HCT116 (cell line): ENCODE data around the gene CEMIP2. TPM values are rescaled to one million over a fixed set of nuclear protein-coding genes. Genes with fewer than 3 reads are reported as not detected.

Experiments used
- ATAC-seq: fragments of 200-7000 bp; cut with Tn5 transposase; 2 replicates; pipeline ENCODE4 v1.9.1; 2020; ENCODE audit warnings: mild to moderate bottlenecking, moderate library complexity
- BruUV-seq: library from RNA; stranded (reverse); fragments of 400-500 nt; replicated peaks from 2 replicates; lab custom pipeline; 2021; lab: Mats Ljungman, UMichigan
- CTCF ChIA-PET: fragments of 300-600 bp; sonication (Branson Sonifier 250); formaldehyde crosslinking; loops from one replicate; lab custom pipeline; 2021; ENCODE audit warnings: antibody characterized with exemption; lab: Charles Lee
- POLR2A ChIA-PET: fragments of 300-600, 350-600 bp; sonication (Branson Sonifier 250); formaldehyde crosslinking; loops from one replicate; lab custom pipeline; 2021; ENCODE audit warnings: antibody characterized with exemption; lab: Charles Lee
- RAD21 ChIA-PET, 2 experiments: fragments of 300-600 bp; sonication (Branson Sonifier 250); formaldehyde crosslinking; loops; one replicate each; lab custom pipeline; 2023; ENCODE audit warnings: low total read pairs in 2 of 2; ENCODE audit not compliant: uncharacterized antibody in 2 of 2, unreplicated experiment in 2 of 2, low non-redundant PET in 1 of 2; lab: Charles Lee
- DNase-seq: peaks from one replicate; pipeline ENCODE4 v3.0.0-alpha.2; 2010; ENCODE audit warnings: low read depth, low spot score
- H2AFZ ChIP-seq: fragments of 200-600 bp; shearing (Covaris generic), sonication (generic); 2 replicates; pipeline ENCODE4 v1.6.1; 2017; ENCODE audit warnings: low read depth, mixed run types, mixed read lengths, antibody characterized with exemption, low read length; ENCODE audit not compliant: poor library complexity, severe bottlenecking
- H3K27ac ChIP-seq: 2 replicates; pipeline ENCODE4 v1.5.1; 2012; ENCODE audit warnings: low read depth, low read length
- H3K27me3 ChIP-seq: fragments of 200-600 bp; sonication (generic); 2 replicates; pipeline ENCODE4 v1.6.1; 2016; ENCODE audit warnings: mixed run types, low read length, mixed read lengths; ENCODE audit not compliant: insufficient read depth
- H3K36me3 ChIP-seq, 2 experiments: fragments of 200-500 bp in 1 of 2; fragments of 200-600 bp in 1 of 2; sonication (Bioruptor generic) in 1 of 2; sonication (generic) in 1 of 2; 2 replicates each; pipeline versions ENCODE4 v1.5.1 to v1.6.1; 2014 to 2016; ENCODE audit warnings: low read length in 2 of 2, inconsistent platforms in 1 of 2, mixed read lengths in 1 of 2, mixed run types in 1 of 2; ENCODE audit not compliant: insufficient read depth in 2 of 2, control insufficient read depth in 1 of 2
- H3K4me1 ChIP-seq, 2 experiments: fragments of 200-600 bp in 1 of 2; sonication (generic) in 1 of 2; 2 replicates each; pipeline versions ENCODE4 v1.5.1 to v1.6.1; 2012 to 2017; ENCODE audit warnings: low read length in 2 of 2, inconsistent platforms in 1 of 2, mild to moderate bottlenecking in 1 of 2, mixed read lengths in 1 of 2, mixed run types in 1 of 2, moderate library complexity in 1 of 2; ENCODE audit not compliant: insufficient read depth in 2 of 2, control insufficient read depth in 1 of 2
- H3K4me2 ChIP-seq: fragments of 200-600 bp; sonication (generic); 2 replicates; pipeline ENCODE4 v1.6.1; 2017; ENCODE audit warnings: mixed run types, low read length, mixed read lengths
- H3K4me3 ChIP-seq, 2 experiments: fragments of 200-600 bp in 1 of 2; sonication (generic) in 1 of 2; replicated peaks in 1 of 2; 2 replicates each; pipeline ENCODE4 v1.5.1; 2011 to 2016; ENCODE audit warnings: low read length in 2 of 2, control low read depth in 1 of 2, low read depth in 1 of 2, mild to moderate bottlenecking in 1 of 2, mixed read lengths in 1 of 2, mixed run types in 1 of 2
- H3K79me2 ChIP-seq: fragments of 200-600 bp; sonication (generic); 2 replicates; pipeline ENCODE4 v1.6.1; 2017; ENCODE audit warnings: mild to moderate bottlenecking, mixed run types, low read length, moderate library complexity, mixed read lengths; ENCODE audit not compliant: insufficient read depth
- H3K9ac ChIP-seq: fragments of 200-600 bp; sonication (generic); 2 replicates; pipeline ENCODE4 v1.6.1; 2016; ENCODE audit warnings: low read length, mixed read lengths
- H3K9me2 ChIP-seq: fragments of 200-600 bp; sonication (generic), shearing (Covaris generic); 2 replicates; pipeline ENCODE4 v1.6.1; 2017; ENCODE audit warnings: mixed run types, mild to moderate bottlenecking, moderate library complexity; ENCODE audit not compliant: insufficient read depth
- H3K9me3 ChIP-seq, 2 experiments: fragments of 200-500 bp in 1 of 2; fragments of 200-600 bp in 1 of 2; sonication (Bioruptor generic) in 1 of 2; sonication (generic) in 1 of 2; 2 replicates each; pipeline ENCODE4 v1.6.1; 2014 to 2017; ENCODE audit warnings: low read length in 2 of 2, mixed read lengths in 2 of 2, inconsistent platforms in 1 of 2, low read depth in 1 of 2, mild to moderate bottlenecking in 1 of 2, mixed run types in 1 of 2, moderate library complexity in 1 of 2; ENCODE audit not compliant: control insufficient read depth in 1 of 2, insufficient read depth in 1 of 2
- H4K20me1 ChIP-seq: fragments of 200-600 bp; sonication (generic), shearing (Covaris generic); 2 replicates; pipeline ENCODE4 v1.6.1; 2017; ENCODE audit warnings: mixed run types, mild to moderate bottlenecking, moderate library complexity; ENCODE audit not compliant: insufficient read depth
- CBX3 ChIP-seq: IDR thresholded peaks from 2 replicates; pipeline ENCODE4 v1.6.1; 2012; ENCODE audit warnings: low read depth
- EGR1 ChIP-seq: IDR thresholded peaks from 2 replicates; pipeline ENCODE4 v1.6.1; 2012; ENCODE audit warnings: low read depth
- ELF1 ChIP-seq: IDR thresholded peaks from 2 replicates; pipeline ENCODE4 v1.6.1; 2012; ENCODE audit warnings: low read depth, borderline replicate concordance
- EZH2 ChIP-seq: fragments of 200-600 bp; sonication (generic); IDR thresholded peaks from 2 replicates; pipeline ENCODE4 v1.6.1; 2017; ENCODE audit warnings: antibody characterized with exemption, mixed run types
- FOSL1 ChIP-seq: IDR thresholded peaks from 2 replicates; pipeline ENCODE4 v1.6.1; 2012; ENCODE audit warnings: low read depth
- JUND ChIP-seq: IDR thresholded peaks from 2 replicates; pipeline ENCODE4 v1.6.1; 2012
- POLR2A ChIP-seq: IDR thresholded peaks from 2 replicates; pipeline ENCODE4 v1.7.0; 2011; ENCODE audit warnings: borderline replicate concordance; ENCODE audit not compliant: insufficient read depth, insufficient read length; ENCODE audit errors: extremely low read depth
- POLR2AphosphoS5 ChIP-seq: IDR thresholded peaks from 2 replicates; pipeline ENCODE4 v1.6.1; 2011; ENCODE audit warnings: mild to moderate bottlenecking, low read depth, low read length, moderate library complexity
- RAD21 ChIP-seq: IDR thresholded peaks from 2 replicates; pipeline ENCODE4 v1.6.1; 2012; ENCODE audit warnings: low read depth, mild to moderate bottlenecking
- SP1 ChIP-seq: IDR thresholded peaks from 2 replicates; pipeline ENCODE4 v1.6.1; 2012; ENCODE audit warnings: low read depth
- TCF7L2 ChIP-seq: IDR thresholded peaks from 2 replicates; pipeline ENCODE4 v1.7.0; 2011; ENCODE audit warnings: borderline replicate concordance, inconsistent platforms; ENCODE audit not compliant: insufficient read depth, insufficient read length; ENCODE audit errors: extremely low read depth
- YY1 ChIP-seq: IDR thresholded peaks from 2 replicates; pipeline ENCODE4 v1.6.1; 2011; ENCODE audit warnings: low read length, low read depth, moderate library complexity, mild to moderate bottlenecking; ENCODE audit not compliant: insufficient replicate concordance; ENCODE audit errors: extremely low read depth
- ZFX ChIP-seq: fragments of 450-650 bp; IDR thresholded peaks from 2 replicates; pipeline ENCODE4 v1.6.1; 2017
- ZNF274 ChIP-seq: fragments of 200-500 bp; sonication (Bioruptor generic); IDR thresholded peaks from 2 replicates; pipeline ENCODE4 v1.6.1; 2014; ENCODE audit warnings: mild to moderate bottlenecking, low read depth, low read length, inconsistent platforms
- intact Hi-C: fragments of 100-400 bp; cut with micrococcal nuclease; formaldehyde crosslinking; loops from 2 replicates; pipeline ENCODE4 v1.10.0; 2022
- total RNA-seq: library from RNA; stranded (reverse); gene quantifications from one replicate; pipeline ENCODE4 v1.2.1, GENCODE V29; 2021; ENCODE audit not compliant: unreplicated experiment
- TF ChIP-seq, protein P1 (sequence below): IDR thresholded peaks from 2 replicates; pipeline ENCODE4 v1.6.1; 2012
- TF ChIP-seq, protein P2 (sequence below), 3 experiments: fragments of 200-600 bp in 1 of 3; sonication (generic) in 1 of 3; IDR thresholded peaks in 2 of 3; conservative IDR thresholded peaks in 1 of 3; 2 replicates each; pipeline ENCODE4 v1.5.1; 2012 to 2017; ENCODE audit warnings: low read depth in 2 of 3, low read length in 2 of 3, antibody characterized with exemption in 1 of 3, borderline replicate concordance in 1 of 3, control low read depth in 1 of 3, mild to moderate bottlenecking in 1 of 3, mixed read lengths in 1 of 3, mixed run types in 1 of 3, moderate library complexity in 1 of 3; ENCODE audit not compliant: insufficient read depth in 1 of 3
- TF ChIP-seq, protein P3 (sequence below): IDR thresholded peaks from 2 replicates; pipeline ENCODE4 v1.6.1; 2012

The CEMIP2 gene
- total RNA-seq, 1 experiment from 2014 or later: 14.3 TPM

DNA sequence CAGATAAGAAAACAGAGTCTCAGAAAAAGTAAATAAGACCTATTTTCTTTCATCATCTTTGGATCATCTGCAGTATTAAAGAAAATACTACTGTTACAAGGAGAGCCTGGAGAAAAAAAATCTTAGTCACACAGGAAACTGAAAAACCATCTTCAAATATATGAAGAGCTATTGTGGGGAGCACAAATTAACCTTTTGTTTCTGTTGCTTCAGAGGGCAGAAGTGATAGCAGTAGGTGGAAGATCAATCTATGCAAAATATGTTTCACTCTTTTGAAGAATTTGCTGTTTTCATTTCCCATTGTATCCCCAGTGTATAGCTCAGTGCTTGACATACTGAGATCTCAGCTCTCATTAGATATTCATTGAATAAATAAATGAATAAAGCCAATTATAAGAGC, 13.1 kb upstream of the CEMIP2 start:
- CTCF ChIA-PET: no interaction called here

DNA sequence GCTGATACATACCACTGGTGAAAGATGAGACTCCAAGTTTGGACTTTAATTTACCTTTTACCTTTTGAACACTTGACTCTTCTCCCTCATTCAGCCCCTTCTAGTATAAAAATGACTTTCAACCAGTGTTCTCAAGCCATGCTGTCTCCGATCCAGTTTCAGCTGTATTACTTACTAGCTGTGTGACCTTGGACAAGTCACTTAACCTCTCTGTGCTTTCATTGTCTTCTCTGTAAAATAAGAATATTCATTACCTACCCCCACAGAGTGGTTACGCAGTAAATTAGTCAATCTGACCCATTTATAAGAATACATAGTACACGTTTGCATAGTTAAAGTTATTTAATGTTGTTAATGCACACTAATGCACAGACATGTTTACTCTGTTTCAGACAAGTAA, 12.6 kb upstream of the CEMIP2 start:
- H3K4me2 ChIP-seq: no peak overlapping the region
- H3K79me2 ChIP-seq: no peaks in the 10 kb centered on the region
- CTCF ChIA-PET: no interaction called here
- DNase-seq: no peak
- no peak overlapping the region for H2AFZ ChIP-seq
- H3K4me1 ChIP-seq: no peaks in the 10 kb centered on the region
- H3K9ac ChIP-seq: no peak overlapping the region
- H3K27me3 ChIP-seq: no peaks in the 10 kb centered on the region
- no peak for ATAC-seq
- no peaks in the 10 kb centered on the region for H4K20me1 ChIP-seq
- H3K9me2 ChIP-seq: no peaks in the 10 kb centered on the region
- RAD21 ChIA-PET: no interaction called here
- H3K36me3 ChIP-seq: no peaks in the 10 kb centered on the region
- H3K27ac ChIP-seq: no peak overlapping the region
- no peaks in the 10 kb centered on the region for H3K9me3 ChIP-seq
- intact Hi-C loops: no loop called here
- H3K4me3 ChIP-seq: no peak overlapping the region
- POLR2A ChIA-PET: no interaction called here
- BruUV-seq: no TSS peak
- TF ChIP-seq POLR2AphosphoS5 (no peak), SP1 (no peak), FOSL1 (no peak), ZNF274 (no peak), ELF1 (no peak), POLR2A (no peak), YY1 (no peak), JUND (no peak), CBX3 (no peak), EGR1 (no peak), ZFX (no peak)
- TF ChIP-seq, protein P1, sequence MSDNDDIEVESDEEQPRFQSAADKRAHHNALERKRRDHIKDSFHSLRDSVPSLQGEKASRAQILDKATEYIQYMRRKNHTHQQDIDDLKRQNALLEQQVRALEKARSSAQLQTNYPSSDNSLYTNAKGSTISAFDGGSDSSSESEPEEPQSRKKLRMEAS: no peak
- TF ChIP-seq, protein P2, sequence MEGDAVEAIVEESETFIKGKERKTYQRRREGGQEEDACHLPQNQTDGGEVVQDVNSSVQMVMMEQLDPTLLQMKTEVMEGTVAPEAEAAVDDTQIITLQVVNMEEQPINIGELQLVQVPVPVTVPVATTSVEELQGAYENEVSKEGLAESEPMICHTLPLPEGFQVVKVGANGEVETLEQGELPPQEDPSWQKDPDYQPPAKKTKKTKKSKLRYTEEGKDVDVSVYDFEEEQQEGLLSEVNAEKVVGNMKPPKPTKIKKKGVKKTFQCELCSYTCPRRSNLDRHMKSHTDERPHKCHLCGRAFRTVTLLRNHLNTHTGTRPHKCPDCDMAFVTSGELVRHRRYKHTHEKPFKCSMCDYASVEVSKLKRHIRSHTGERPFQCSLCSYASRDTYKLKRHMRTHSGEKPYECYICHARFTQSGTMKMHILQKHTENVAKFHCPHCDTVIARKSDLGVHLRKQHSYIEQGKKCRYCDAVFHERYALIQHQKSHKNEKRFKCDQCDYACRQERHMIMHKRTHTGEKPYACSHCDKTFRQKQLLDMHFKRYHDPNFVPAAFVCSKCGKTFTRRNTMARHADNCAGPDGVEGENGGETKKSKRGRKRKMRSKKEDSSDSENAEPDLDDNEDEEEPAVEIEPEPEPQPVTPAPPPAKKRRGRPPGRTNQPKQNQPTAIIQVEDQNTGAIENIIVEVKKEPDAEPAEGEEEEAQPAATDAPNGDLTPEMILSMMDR (IDR thresholded peaks at IDR 0.05 in 2 of 3, conservative IDR thresholded peaks at IDR 0.05 in 1 of 3; ENCODE audit: borderline replicate concordance in 1 of 3, insufficient read depth in 1 of 3, low read depth in 2 of 3, low read length in 2 of 3): no peak

More for the DNA sequence above, 13.1 kb upstream of the CEMIP2 start:
- DNase-seq (no peak), ATAC-seq (no peak)
- Histone ChIP-seq H3K9me2 (no peaks in the 10 kb centered on the region), H3K27ac (no peak overlapping the region), H3K79me2 (no peaks in the 10 kb centered on the region), H3K4me2 (no peak overlapping the region), H3K4me1 (no peaks in the 10 kb centered on the region), H3K4me3 (no peak overlapping the region), H3K9ac (no peak overlapping the region), H3K36me3 (no peaks in the 10 kb centered on the region), H2AFZ (no peak overlapping the region), H4K20me1 (no peaks in the 10 kb centered on the region), H3K27me3 (no peaks in the 10 kb centered on the region), H3K9me3 (no peaks in the 10 kb centered on the region)
- TF ChIP-seq, protein P3, sequence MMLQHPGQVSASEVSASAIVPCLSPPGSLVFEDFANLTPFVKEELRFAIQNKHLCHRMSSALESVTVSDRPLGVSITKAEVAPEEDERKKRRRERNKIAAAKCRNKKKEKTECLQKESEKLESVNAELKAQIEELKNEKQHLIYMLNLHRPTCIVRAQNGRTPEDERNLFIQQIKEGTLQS: no peak
- TF ChIP-seq EZH2: no peak
- TF ChIP-seq, protein P2 (IDR thresholded peaks at IDR 0.05 in 2 of 3, conservative IDR thresholded peaks at IDR 0.05 in 1 of 3; ENCODE audit: borderline replicate concordance in 1 of 3, insufficient read depth in 1 of 3, low read depth in 2 of 3, low read length in 2 of 3): no peak
- TF ChIP-seq JUND: no peak
- TF ChIP-seq TCF7L2: no peak
- no peak for TF ChIP-seq RAD21
- ChIA-PET POLR2A (no interaction called here), RAD21 (no interaction called here)
- no TSS peak for BruUV-seq
- intact Hi-C loops: no loop called here
